SK-N-SH (cell line): Measurements from ENCODE around the gene CPNE7. TPM values are rescaled to one million over a fixed set of nuclear protein-coding genes. Genes with fewer than 3 reads are reported as not detected.

Source experiments
- CTCF ChIA-PET: fragments of 300-600, 350-600 bp; formaldehyde crosslinking; extraction: SDS; loops from one replicate; lab custom pipeline; 2021; lab: Yijun Ruan, JAX
- POLR2A ChIA-PET: fragments of 350-600 bp; sonication (Branson Sonifier 250); formaldehyde crosslinking; extraction: SDS; loops from one replicate; lab custom pipeline; 2020; ENCODE audit warnings: antibody characterized with exemption, inconsistent platforms; lab: Yijun Ruan, JAX
- DNase-seq: peaks from one replicate; pipeline ENCODE4 v3.0.0; 2012
- H2AFZ ChIP-seq: fragments of 200-600 bp; sonication (generic); 2 replicates; pipeline ENCODE4 v1.8.1; 2016; ENCODE audit warnings: antibody characterized with exemption, mild to moderate bottlenecking, low read depth
- H3F3A ChIP-seq: fragments of 200-600 bp; sonication (generic); replicated peaks from 2 replicates; pipeline ENCODE3; 2016; ENCODE audit warnings: antibody characterized with exemption, mild to moderate bottlenecking; ENCODE audit not compliant: insufficient read depth
- H3K27ac ChIP-seq, 2 experiments: fragments of 200-500 bp in 1 of 2; fragments of 200-600 bp in 1 of 2; sonication (Bioruptor generic) in 1 of 2; sonication (generic), shearing (Covaris generic) in 1 of 2; 2 replicates each; pipeline versions ENCODE4 v1.5.1 to v1.6.1; 2014 to 2016; ENCODE audit warnings: low read depth in 2 of 2, inconsistent platforms in 1 of 2, low read length in 1 of 2, mild to moderate bottlenecking in 1 of 2, mixed read lengths in 1 of 2
- H3K27me3 ChIP-seq: fragments of 200-600 bp; sonication (generic), shearing (Covaris generic); 2 replicates; pipeline ENCODE4 v1.6.1; 2016; ENCODE audit warnings: mixed run types; ENCODE audit not compliant: insufficient read depth
- H3K36me3 ChIP-seq, 2 experiments: fragments of 200-500 bp in 1 of 2; fragments of 200-600 bp in 1 of 2; sonication (Bioruptor generic) in 1 of 2; sonication (generic) in 1 of 2; replicated peaks in 1 of 2; 2 replicates each; pipeline versions ENCODE3 to v1.5.1; 2014 to 2016; ENCODE audit warnings: low read length in 1 of 2, mild to moderate bottlenecking in 1 of 2; ENCODE audit not compliant: insufficient read depth in 2 of 2, control insufficient read depth in 1 of 2
- H3K4me1 ChIP-seq, 2 experiments: fragments of 200-500 bp in 1 of 2; fragments of 200-600 bp in 1 of 2; sonication (Bioruptor generic) in 1 of 2; sonication (generic), shearing (Covaris generic) in 1 of 2; 2 replicates each; pipeline versions ENCODE4 v1.5.1 to v1.6.1; 2014 to 2016; ENCODE audit warnings: low read depth in 1 of 2, low read length in 1 of 2, mixed run types in 1 of 2; ENCODE audit not compliant: insufficient read depth in 2 of 2, control insufficient read depth in 1 of 2
- H3K4me2 ChIP-seq: fragments of 200-600 bp; sonication (generic), shearing (Covaris generic); 2 replicates; pipeline ENCODE4 v1.6.1; 2017; ENCODE audit warnings: mixed run types
- H3K4me3 ChIP-seq, 2 experiments: fragments of 200-500 bp in 1 of 2; fragments of 200-600 bp in 1 of 2; sonication (Bioruptor generic) in 1 of 2; sonication (generic), shearing (Covaris generic) in 1 of 2; 2 replicates each; pipeline versions ENCODE4 v1.5.1 to v1.8.1; 2014 to 2016; ENCODE audit warnings: low read depth in 2 of 2, inconsistent platforms in 1 of 2, low read length in 1 of 2, mild to moderate bottlenecking in 1 of 2, mixed read lengths in 1 of 2, moderate library complexity in 1 of 2
- H3K79me2 ChIP-seq: fragments of 200-600 bp; sonication (generic); 2 replicates; pipeline ENCODE4 v1.8.1; 2017; ENCODE audit warnings: mild to moderate bottlenecking; ENCODE audit not compliant: insufficient read depth
- H3K9ac ChIP-seq: fragments of 200-600 bp; sonication (generic); 2 replicates; pipeline ENCODE4 v1.6.1; 2017; ENCODE audit warnings: mixed run types
- H3K9me2 ChIP-seq: fragments of 200-600 bp; sonication (generic); 2 replicates; pipeline ENCODE4 v1.6.1; 2017; ENCODE audit warnings: mixed run types
- H3K9me3 ChIP-seq: fragments of 200-600 bp; sonication (generic); 2 replicates; pipeline ENCODE4 v1.6.1; 2017; ENCODE audit warnings: mixed run types, mild to moderate bottlenecking, moderate library complexity
- H4K20me1 ChIP-seq: fragments of 200-600 bp; sonication (generic); 2 replicates; pipeline ENCODE4 v1.6.1; 2017; ENCODE audit warnings: mild to moderate bottlenecking, mixed run types; ENCODE audit not compliant: insufficient read depth
- CTCF ChIP-seq: fragments of 200-600 bp; sonication (generic); IDR thresholded peaks from 2 replicates; pipeline ENCODE4 v1.6.1; 2017; ENCODE audit warnings: antibody characterized with exemption, mild to moderate bottlenecking, moderate library complexity
- FOXJ3 ChIP-seq: sonication (generic); formaldehyde crosslinking; IDR thresholded peaks from 2 replicates; pipeline ENCODE4 v1.5.1; 2020; ENCODE audit warnings: mild to moderate bottlenecking, missing genetic modification reagents
- GATA2 ChIP-seq: sonication (generic); formaldehyde crosslinking; IDR thresholded peaks from 2 replicates; pipeline ENCODE4 v1.5.0; 2020; ENCODE audit warnings: mild to moderate bottlenecking, missing genetic modification reagents
- IRF3 ChIP-seq: fragments of 150-350 bp; IDR thresholded peaks from 2 replicates; pipeline ENCODE4 v1.6.1; 2016; ENCODE audit warnings: mild to moderate bottlenecking, low read depth, low read length
- MAX ChIP-seq: IDR thresholded peaks from 2 replicates; pipeline ENCODE4 v1.4.0; 2012; ENCODE audit warnings: low read depth
- MXI1 ChIP-seq: IDR thresholded peaks from 2 replicates; pipeline ENCODE4 v1.6.1; 2012; ENCODE audit warnings: mild to moderate bottlenecking, low read depth, low read length, improper control_type of control experiment
- POLR2AphosphoS5 ChIP-seq: IDR thresholded peaks from 2 replicates; pipeline ENCODE4 v1.6.1; 2012; ENCODE audit warnings: low read depth, low read length
- REST ChIP-seq: IDR thresholded peaks from 2 replicates; pipeline ENCODE4 v1.6.1; 2012; ENCODE audit warnings: mild to moderate bottlenecking, low read depth, low read length, moderate library complexity
- RFX5 ChIP-seq: IDR thresholded peaks from 2 replicates; pipeline ENCODE4 v1.6.1; 2012; ENCODE audit warnings: mild to moderate bottlenecking, improper control_type of control experiment, low read length
- SIN3A ChIP-seq: IDR thresholded peaks from 2 replicates; pipeline ENCODE4 v1.6.1; 2012; ENCODE audit warnings: low read depth, mild to moderate bottlenecking, low read length, moderate library complexity, borderline replicate concordance
- SMC3 ChIP-seq: IDR thresholded peaks from 2 replicates; pipeline ENCODE4 v1.6.1; 2012; ENCODE audit warnings: low read depth, low read length, improper control_type of control experiment
- TEAD4 ChIP-seq: IDR thresholded peaks from 2 replicates; pipeline ENCODE4 v1.4.0; 2012; ENCODE audit warnings: mild to moderate bottlenecking, borderline replicate concordance; ENCODE audit not compliant: insufficient read depth
- ZBTB33 ChIP-seq: IDR thresholded peaks from 2 replicates; pipeline ENCODE4 v1.4.0; 2012; ENCODE audit warnings: low read depth, borderline replicate concordance
- WGBS: methylation state at CpG from one replicate; pipeline ENCODE4 v1.1.6; 2017; ENCODE audit warnings: low lambda C conversion rate; 5-methylcytosine and 5-hydroxymethylcytosine counted together
- polyA plus RNA-seq, 3 experiments: library from polyadenylated mRNA; depleted of rRNA; stranded (reverse); fragments of >200 nt; gene quantifications; 2 replicates each; pipeline ENCODE4 v1.2.3, GENCODE V29; 2012

Gene CPNE7
- polyA plus RNA-seq, 1 of the 3 experiments (the other 2 are of a cell fraction), result 3.9 TPM

GRCh38 chr16:89557690-89558490, 17.7 kb upstream of the CPNE7 start:
- H3K36me3 ChIP-seq, result peaks cover 25 to 44% of the 10 kb centered on the region in 2 experiments
- H3K79me2 ChIP-seq, result peaks cover 24% of the 10 kb centered on the region
- H3K27me3 ChIP-seq, result no peaks in the 10 kb centered on the region
- H3K9ac ChIP-seq, result no peak overlapping the region
- CTCF ChIA-PET, result interaction anchor here (0.6 to 2.4 kb wide), 15 partner anchors 10 to 705 kb away, joined by 3 to 19 read pairs (median 3); partner anchors contain the start of gene SPG7
- H3K9me2 ChIP-seq, result no peaks in the 10 kb centered on the region
- no peak overlapping the region for H3K27ac ChIP-seq
- no peak overlapping the region for H3K4me2 ChIP-seq
- 82% methylated on average over 15 of the region's 19 CpGs for WGBS
- DNase-seq, result no peak
- H3K4me3 ChIP-seq, result no peak overlapping the region
- peaks cover 50% of the 10 kb centered on the region for H3F3A ChIP-seq
- no peaks in the 10 kb centered on the region for H3K9me3 ChIP-seq
- H2AFZ ChIP-seq, result no peak overlapping the region
- H4K20me1 ChIP-seq, result peaks cover 20% of the 10 kb centered on the region
- POLR2A ChIA-PET, result no interaction called here
- TF ChIP-seq IRF3, result no peak
- TF ChIP-seq MAX, result no peak
- no peak for TF ChIP-seq TEAD4
- no peak; the same call in 1 of the 2 replicates for TF ChIP-seq CTCF
- TF ChIP-seq SMC3, result no peak
- TF ChIP-seq RFX5, result no peak
- no peak for TF ChIP-seq GATA2 (CRISPR knock-in tag)
- no peak for TF ChIP-seq POLR2AphosphoS5
- no peak for TF ChIP-seq FOXJ3 (CRISPR knock-in tag)
- TF ChIP-seq, all 33 proteins: peak for 0
- H3K4me1 ChIP-seq, result peaks cover under 1 to 14% of the 10 kb centered on the region in 2 experiments; a peak in 3 of 4 replicates

- Histone ChIP-seq H3K4me1 (peaks cover 19 to 38% of the 10 kb centered on the region in 2 experiments; a peak in 3 of 4 replicates), H3K27me3 (no peaks in the 10 kb centered on the region), H3K4me3 (peak within 1 kb of the TSS; percentile 75 to 87), H3F3A (peaks cover 71% of the 10 kb centered on the region), H3K9ac (peak within 1 kb of the TSS; percentile 98), H3K79me2 (peaks cover 34% of the 10 kb centered on the region), H3K27ac (peak within 1 kb of the TSS; percentile 91), H4K20me1 (peaks cover 47% of the 10 kb centered on the region), H3K4me2 (peak within 1 kb of the TSS; percentile 96), H2AFZ (peak within 1 kb of the TSS; percentile 66; the same call in 1 of the 2 replicates), H3K9me3 (no peaks in the 10 kb centered on the region), H3K9me2 (no peaks in the 10 kb centered on the region), H3K36me3 (peaks cover 28 to 44% of the 10 kb centered on the region in 2 experiments)
- peak; percentile 97 for DNase-seq
- CTCF ChIA-PET, result no interaction called here
- 2% methylated on average over 12 of the region's 87 CpGs for WGBS
- POLR2A ChIA-PET, result no interaction called here
- TF ChIP-seq SIN3A (peak; percentile 95), ZBTB33 (no peak), MXI1 (peak; percentile 79), REST (peak; percentile 41; the same call in 1 of the 2 replicates)
Observed at GRCh38 chr16:89560378-89561141, 15.0 kb upstream of the CPNE7 start, which contains the start of gene RPL13. RPL13 (plus strand) TSS chr16:89560682; CDS start chr16:89560960, 278 bp downstream.
